ENCODE measurements around the gene SOAT1. TPM values are rescaled to one million over a fixed set of nuclear protein-coding genes. Genes with fewer than 3 reads are reported as not detected.
A peak's percentile ranks its signal among the peaks of the same experiment; 100 is the strongest.

SOAT1 gene
- total RNA-seq, 1 donor from 2014 or later, result 27.9 TPM

GRCh38 chr1:179288977-179289376 lies 4.6 kb upstream of the SOAT1 start:
- TF ChIP-seq, protein P1, sequence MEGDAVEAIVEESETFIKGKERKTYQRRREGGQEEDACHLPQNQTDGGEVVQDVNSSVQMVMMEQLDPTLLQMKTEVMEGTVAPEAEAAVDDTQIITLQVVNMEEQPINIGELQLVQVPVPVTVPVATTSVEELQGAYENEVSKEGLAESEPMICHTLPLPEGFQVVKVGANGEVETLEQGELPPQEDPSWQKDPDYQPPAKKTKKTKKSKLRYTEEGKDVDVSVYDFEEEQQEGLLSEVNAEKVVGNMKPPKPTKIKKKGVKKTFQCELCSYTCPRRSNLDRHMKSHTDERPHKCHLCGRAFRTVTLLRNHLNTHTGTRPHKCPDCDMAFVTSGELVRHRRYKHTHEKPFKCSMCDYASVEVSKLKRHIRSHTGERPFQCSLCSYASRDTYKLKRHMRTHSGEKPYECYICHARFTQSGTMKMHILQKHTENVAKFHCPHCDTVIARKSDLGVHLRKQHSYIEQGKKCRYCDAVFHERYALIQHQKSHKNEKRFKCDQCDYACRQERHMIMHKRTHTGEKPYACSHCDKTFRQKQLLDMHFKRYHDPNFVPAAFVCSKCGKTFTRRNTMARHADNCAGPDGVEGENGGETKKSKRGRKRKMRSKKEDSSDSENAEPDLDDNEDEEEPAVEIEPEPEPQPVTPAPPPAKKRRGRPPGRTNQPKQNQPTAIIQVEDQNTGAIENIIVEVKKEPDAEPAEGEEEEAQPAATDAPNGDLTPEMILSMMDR (conservative IDR thresholded peaks at IDR 0.05; ENCODE audit: low read depth, low read length), result no peak
- no peak for DNase-seq (ENCODE audit: low read depth)
- H3K4me3 ChIP-seq (ENCODE audit: low read depth, low read length), result no peak overlapping the region

DNA sequence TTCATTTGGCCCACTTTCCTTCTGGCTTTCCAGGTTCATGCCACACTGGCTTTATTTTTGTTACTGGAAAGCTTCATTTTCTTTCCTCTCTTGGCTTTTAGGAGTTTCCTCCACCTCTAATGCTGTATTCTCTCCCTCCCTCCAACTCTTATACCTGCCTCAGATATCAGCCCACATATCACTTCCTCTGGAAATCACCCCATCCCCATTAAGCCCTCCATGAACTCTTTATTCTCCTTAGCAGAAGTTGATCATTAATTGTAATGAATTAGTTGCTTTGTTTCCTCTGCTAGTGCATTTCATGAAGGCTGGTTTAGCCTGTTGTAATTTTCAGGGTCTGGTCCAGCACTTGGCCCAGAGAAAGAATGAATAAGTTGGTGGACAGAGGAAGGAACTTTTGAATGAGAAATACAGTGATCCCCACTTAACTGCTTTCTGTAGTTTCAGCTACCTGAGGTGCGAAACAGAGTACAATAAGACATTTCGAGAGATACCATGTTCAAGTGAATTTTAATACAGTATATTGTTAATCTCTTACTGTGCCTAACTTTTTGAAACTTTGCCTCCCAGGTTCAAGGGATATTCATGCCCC lies 1.7 kb downstream of the SOAT1 start:
- no peak for DNase-seq (ENCODE audit: low read depth)
- H3K4me3 ChIP-seq (ENCODE audit: low read depth, low read length), result peak overlapping the region; percentile 80
- TF ChIP-seq, protein P1 (conservative IDR thresholded peaks at IDR 0.05; ENCODE audit: low read depth, low read length), result no peak

GRCh38 chr1:179296356-179297104 lies 2.9 kb downstream of the SOAT1 start:
- no peak for DNase-seq (ENCODE audit: low read depth)
- TF ChIP-seq, protein P1 (conservative IDR thresholded peaks at IDR 0.05; ENCODE audit: low read depth, low read length), result no peak
- H3K4me3 ChIP-seq (ENCODE audit: low read depth, low read length), result no peak overlapping the region

GRCh38 chr1:179297105-179297378 lies 3.4 kb downstream of the SOAT1 start:
- H3K4me3 ChIP-seq (ENCODE audit: low read depth, low read length), result no peak overlapping the region
- TF ChIP-seq, protein P1 (conservative IDR thresholded peaks at IDR 0.05; ENCODE audit: low read depth, low read length), result no peak
- DNase-seq (ENCODE audit: low read depth), result no peak

GRCh38 chr1:179298952-179299351 lies 5.4 kb downstream of the SOAT1 start:
- no peak for DNase-seq (ENCODE audit: low read depth)
- no peak overlapping the region for H3K4me3 ChIP-seq (ENCODE audit: low read depth, low read length)
- TF ChIP-seq, protein P1 (conservative IDR thresholded peaks at IDR 0.05; ENCODE audit: low read depth, low read length), result no peak

GRCh38 chr1:179300112-179300511 lies 6.5 kb downstream of the SOAT1 start:
- TF ChIP-seq, protein P1 (conservative IDR thresholded peaks at IDR 0.05; ENCODE audit: low read depth, low read length), result no peak
- H3K4me3 ChIP-seq (ENCODE audit: low read depth, low read length), result no peak overlapping the region

GRCh38 chr1:179302070-179302469 lies 8.5 kb downstream of the SOAT1 start:
- TF ChIP-seq, protein P1 (conservative IDR thresholded peaks at IDR 0.05; ENCODE audit: low read depth, low read length), result no peak
- H3K4me3 ChIP-seq (ENCODE audit: low read depth, low read length), result no peak overlapping the region

More at GRCh38 chr1:179300112-179300511, 6.5 kb downstream of the SOAT1 start:
- DNase-seq (ENCODE audit: low read depth), result no peak

More at GRCh38 chr1:179302070-179302469, 8.5 kb downstream of the SOAT1 start:
- no peak for DNase-seq (ENCODE audit: low read depth)

All from epithelial cell of proximal tubule (primary cell).